GM19035 (cell line): ENCODE measurements around the gene HMG20A.
"Not testable (repeated sequence)": the region's sequence is repeated elsewhere in the genome, so short reads cannot be mapped to it uniquely, and the experiment has no call there.

ENCODE experiments used
- ATAC-seq: cut with Tn5 transposase; IDR thresholded peaks from one replicate; pipeline ENCODE4 v1.9.1; 2021; ENCODE audit not compliant: unreplicated experiment

The HMG20A gene

GRCh38 chr15:77406846-77407245 lies 13.8 kb upstream of the HMG20A start:
- ATAC-seq: no peak

DNA sequence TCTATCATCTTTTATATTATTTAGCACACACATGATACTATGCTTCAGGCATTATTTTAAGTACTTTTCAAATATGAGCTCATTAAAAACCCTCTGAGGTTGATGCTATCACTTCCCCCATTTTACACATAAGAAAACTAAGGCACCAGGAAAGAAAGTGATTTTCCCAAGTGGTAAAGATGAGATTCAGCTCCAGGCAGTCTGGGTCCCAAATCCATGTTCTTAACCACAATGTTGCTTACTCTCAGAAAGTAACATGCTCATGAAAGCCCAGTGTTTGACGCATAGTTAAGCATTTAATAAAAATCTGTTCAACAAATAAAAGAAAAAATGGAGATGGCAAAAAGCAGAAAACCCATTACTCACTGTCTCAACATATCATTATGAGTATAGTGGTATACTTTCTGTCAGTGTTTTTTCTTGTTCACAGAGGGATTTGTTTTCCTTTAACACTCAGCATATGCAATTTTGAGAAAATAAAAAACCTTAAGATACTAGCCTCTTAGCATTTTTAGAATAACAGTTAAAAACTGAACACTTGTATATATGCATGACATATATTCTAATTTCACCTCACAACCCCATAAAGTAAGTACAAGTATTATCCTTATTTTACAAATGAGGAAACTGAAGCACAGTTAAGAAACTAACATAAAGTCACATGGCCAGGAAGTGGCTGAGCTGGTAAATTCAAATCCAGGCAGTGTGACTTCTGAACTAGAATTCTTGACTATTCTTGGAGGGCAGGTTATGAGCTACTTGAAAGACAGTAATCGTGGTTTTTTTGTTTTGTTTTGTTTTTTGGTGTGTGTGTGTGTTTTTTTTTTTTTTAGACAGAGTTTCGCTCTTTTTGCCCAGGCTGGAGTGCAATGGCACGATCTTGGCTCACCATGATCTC lies 11.2 kb upstream of the HMG20A start:
- no peak for ATAC-seq

- ATAC-seq: not testable (repeated sequence)
These were observed 10.6 kb upstream of the HMG20A start for GRCh38 chr15:77410157-77410500.

- no peak for ATAC-seq
These were observed 9.7 kb upstream of the HMG20A start for GRCh38 chr15:77410701-77411618.

GRCh38 chr15:77411619-77411976 lies 9.1 kb upstream of the HMG20A start:
- no peak for ATAC-seq

DNA sequence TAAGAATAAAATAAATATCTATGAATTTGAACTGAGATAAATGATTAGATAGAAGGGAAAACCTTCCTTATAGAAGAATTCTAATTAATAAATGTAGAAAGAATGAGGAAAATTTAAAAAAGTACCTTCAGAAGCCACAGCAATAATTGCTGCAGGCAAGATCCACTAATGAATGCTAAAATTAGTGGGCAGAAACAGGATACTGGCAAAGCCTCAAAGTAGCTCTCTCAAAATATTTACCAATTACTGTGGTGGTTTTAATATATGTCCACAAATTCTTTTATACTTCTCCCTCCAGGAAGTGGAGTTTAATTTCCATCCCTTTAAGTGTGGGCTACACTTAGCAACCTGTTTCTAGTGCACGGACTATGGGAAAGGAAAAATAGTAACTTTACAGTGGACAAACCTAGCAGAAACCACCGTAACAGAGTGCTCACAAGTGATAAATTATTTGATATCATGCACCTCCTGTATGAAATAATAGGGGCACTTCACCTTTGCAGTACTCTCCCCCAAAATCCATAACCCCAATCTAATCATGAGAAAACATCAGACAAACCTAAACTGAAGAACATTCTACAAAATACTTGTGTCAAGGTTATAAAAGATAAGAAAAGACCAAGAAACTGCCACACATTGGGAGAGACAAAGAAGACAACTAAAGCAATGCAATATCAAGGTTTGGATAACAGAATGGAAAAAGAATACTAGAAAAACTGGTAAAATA lies 7.6 kb upstream of the HMG20A start:
- ATAC-seq: no peak

DNA sequence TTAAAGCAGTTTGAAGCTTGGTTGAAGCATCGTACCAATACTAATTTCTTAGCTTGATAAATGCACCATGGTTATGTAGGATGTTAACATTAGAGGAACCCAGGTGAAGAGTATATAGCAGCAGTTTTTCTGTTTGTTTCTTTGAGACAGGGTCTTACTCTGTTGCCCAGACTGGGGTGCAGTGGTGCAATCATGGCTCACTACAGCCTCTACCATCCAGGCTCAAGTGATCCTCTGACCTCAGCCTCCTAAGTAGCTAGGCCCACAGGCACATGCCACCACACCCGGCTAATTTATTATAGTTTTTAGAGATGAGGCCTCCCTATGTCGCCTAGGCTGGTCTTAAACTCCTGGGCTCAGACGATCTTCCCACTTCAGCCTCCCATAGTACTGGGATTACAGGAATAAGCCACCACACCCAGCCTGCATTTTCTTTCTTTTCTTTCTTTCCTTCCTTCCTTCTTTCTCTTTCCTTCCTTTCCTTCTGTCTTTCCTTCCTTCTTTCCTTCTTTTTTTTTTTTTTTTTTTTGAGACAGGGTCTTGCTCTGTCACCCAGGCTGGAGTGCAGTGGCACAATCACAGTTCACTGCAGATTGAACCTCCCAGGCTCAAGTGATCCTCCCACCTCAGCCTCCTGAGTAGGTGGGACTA lies 6.9 kb upstream of the HMG20A start:
- ATAC-seq: no peak

GRCh38 chr15:77414789-77415442 lies 5.8 kb upstream of the HMG20A start:
- no peak for ATAC-seq

GRCh38 chr15:77415450-77416147 lies 5.1 kb upstream of the HMG20A start:
- ATAC-seq: no peak

DNA sequence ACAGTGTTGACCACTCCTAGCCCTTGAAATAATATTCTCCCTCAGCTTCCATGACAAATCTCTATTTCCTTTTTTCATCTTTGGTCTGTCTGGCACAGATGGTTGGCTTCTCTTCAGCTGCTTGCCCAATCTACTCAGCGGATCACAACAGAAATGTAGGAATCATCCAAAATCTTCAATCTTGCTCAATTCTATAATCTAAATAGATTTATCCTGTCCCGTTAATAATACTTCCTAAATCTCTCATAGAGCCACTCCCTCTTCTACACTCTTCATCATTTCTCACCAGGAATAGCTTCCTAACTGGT lies 4.6 kb upstream of the HMG20A start:
- ATAC-seq: no peak

DNA sequence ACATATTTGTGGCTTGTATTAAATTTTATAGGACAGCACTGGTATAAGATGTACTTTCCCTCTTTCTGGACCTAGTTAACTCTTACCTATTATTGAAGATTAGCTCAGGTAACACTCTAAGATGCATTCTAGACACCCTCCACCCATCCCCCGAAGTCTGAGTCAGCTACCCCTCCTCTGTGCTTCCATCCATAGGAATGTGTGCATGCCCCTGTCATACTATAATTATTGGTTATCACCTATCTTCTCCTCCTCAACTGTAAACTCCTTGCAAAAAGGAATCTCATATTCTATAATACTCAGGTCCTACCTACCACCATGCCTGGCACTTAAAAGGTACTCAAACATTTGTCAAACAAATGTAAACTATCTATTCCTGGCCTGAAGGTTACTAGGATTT lies 3.7 kb upstream of the HMG20A start:
- no peak for ATAC-seq

- ATAC-seq: no peak
These were observed 3.1 kb upstream of the HMG20A start for GRCh38 chr15:77417602-77418001.

- no peak for ATAC-seq
These were observed 2.2 kb upstream of the HMG20A start for GRCh38 chr15:77418391-77418965.

DNA sequence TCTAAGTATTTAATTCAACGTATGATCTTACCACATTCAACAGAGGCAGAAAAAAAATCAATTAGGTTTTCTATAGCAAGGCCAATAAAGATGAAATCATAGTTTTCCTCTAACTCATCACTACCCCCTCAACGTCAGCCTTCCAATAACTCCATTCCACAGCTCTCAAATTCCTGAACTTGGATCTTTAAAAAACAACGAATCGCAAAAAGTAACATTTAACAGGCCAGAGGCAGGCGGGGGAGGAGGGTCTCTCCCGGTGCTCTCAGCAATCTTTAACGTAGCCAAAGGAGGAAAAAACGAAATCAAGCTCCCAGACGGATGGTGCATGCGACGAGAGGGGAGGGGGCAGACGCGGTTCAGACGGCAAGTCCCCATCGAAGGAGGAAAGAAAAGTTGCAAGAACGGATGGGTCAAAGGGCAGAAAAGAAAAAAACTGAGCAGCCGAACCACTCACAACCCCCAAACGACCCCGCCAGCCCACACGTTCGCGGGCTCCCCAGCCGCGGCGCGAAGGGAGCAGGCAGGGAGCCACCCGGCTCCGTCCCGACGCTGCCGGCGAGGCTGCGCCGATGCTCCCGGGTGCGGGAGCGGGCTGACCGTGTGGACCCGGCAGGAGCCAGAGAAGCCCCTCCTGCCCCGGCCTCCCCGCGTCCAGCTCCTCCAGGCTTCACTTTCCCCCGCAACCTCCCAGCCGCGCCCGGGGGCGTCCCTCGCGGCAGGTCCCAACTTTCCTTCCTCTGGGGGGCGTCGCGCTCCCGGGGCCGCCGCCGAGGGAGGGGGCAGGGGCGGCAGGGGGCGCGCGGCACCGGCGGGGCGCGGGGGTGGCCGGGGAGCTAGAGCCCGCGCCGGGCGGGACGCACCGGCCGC lies 1.5 kb upstream of the HMG20A start:
- ATAC-seq: no peak

GRCh38 chr15:77419836-77420609 lies 665 bp upstream of the HMG20A start, which contains the start of gene PEAK1:
Gene PEAK1 (minus strand): TSS chr15:77420104. CDS start chr15:77181926, 238,178 bp downstream.
- ATAC-seq: peak; percentile 91

GRCh38 chr15:77421370-77421700 lies 647 bp downstream of the HMG20A start:
- ATAC-seq: no peak

GRCh38 chr15:77425104-77425503 lies 4.4 kb downstream of the HMG20A start:
- no peak for ATAC-seq

DNA sequence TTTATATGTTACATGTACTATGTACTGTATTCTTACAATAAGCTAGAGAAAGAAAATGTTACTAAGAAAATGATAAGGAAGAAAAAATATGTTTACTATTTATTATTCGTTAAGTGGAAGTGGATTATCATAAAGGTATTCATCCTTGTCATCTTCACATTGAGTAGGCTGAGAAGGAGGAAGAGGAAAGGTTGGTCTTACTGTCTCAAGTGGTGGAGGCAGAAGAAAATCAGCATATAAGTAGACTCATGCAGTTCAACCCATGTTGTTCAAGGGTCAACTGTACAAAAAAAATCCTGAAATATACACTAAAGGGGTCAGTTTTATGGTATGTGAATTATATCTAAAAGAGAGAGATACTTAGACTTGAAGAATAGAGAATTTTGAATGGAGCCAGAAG lies 5.7 kb downstream of the HMG20A start:
- ATAC-seq: no peak
